Naive B cell (primary cell): ENCODE results near the gene SULT1B1. TPM values are rescaled to one million over a fixed set of nuclear protein-coding genes. Genes with fewer than 3 reads are reported as not detected.

Experiments used
- ATAC-seq, 2 donors: fragments of 150-1000 bp; cut with Tn5 transposase; 2 replicates each; pipeline ENCODE4 v1.10.0; 2021; ENCODE audit warnings: low read depth in 2 of 2, mild to moderate bottlenecking in 2 of 2, moderate library complexity in 2 of 2
- DNase-seq: peaks from one replicate; pipeline ENCODE4 v3.0.0; 2022
- H3K27ac Mint-ChIP-seq, 6 donors: one replicate each; pipeline ENCODE4 v1.8.0; 2020 to 2022; ENCODE audit warnings: mild to moderate bottlenecking in 6 of 6, mixed read lengths in 6 of 6, moderate library complexity in 5 of 6, inconsistent platforms in 2 of 6
- H3K27me3 Mint-ChIP-seq, 3 donors: one replicate each; pipeline ENCODE4 v1.8.0; 2021 to 2022; ENCODE audit warnings: mixed read lengths in 3 of 3, mild to moderate bottlenecking in 1 of 3
- H3K36me3 Mint-ChIP-seq, 2 donors: one replicate each; pipeline ENCODE4 v1.8.0; 2020 to 2022; ENCODE audit warnings: mixed read lengths in 2 of 2, inconsistent platforms in 1 of 2, mild to moderate bottlenecking in 1 of 2
- H3K4me1 Mint-ChIP-seq, 3 donors: one replicate each; pipeline ENCODE4 v1.8.0; 2020 to 2022; ENCODE audit warnings: mixed read lengths in 3 of 3, inconsistent platforms in 1 of 3, mild to moderate bottlenecking in 1 of 3, moderate library complexity in 1 of 3
- H3K4me3 Mint-ChIP-seq, 8 donors: one replicate each; pipeline ENCODE4 v1.8.0; 2020 to 2022; ENCODE audit warnings: mild to moderate bottlenecking in 8 of 8, mixed read lengths in 8 of 8, moderate library complexity in 8 of 8, inconsistent platforms in 2 of 8
- H3K9me3 Mint-ChIP-seq, 7 donors: one replicate each; pipeline ENCODE4 v1.8.0; 2020 to 2022; ENCODE audit warnings: mixed read lengths in 7 of 7, mild to moderate bottlenecking in 5 of 7, inconsistent platforms in 2 of 7, moderate library complexity in 1 of 7
- polyA plus RNA-seq, 6 donors: library from polyadenylated mRNA; unstranded; fragments of 300-500 nt; fragmentation: Illumina TruSeq; gene quantifications; one replicate each; pipeline ENCODE4 v1.2.3, GENCODE V29; 2021; ENCODE audit warnings: low read depth in 6 of 6

Gene SULT1B1
- polyA plus RNA-seq, result under 1 TPM in 1 of 6 donors, not detected in 5; 0.62 TPM

- no peak for ATAC-seq
- Mint-ChIP-seq H3K36me3 (no peaks in the 10 kb centered on the region), H3K4me1 (no peaks in the 10 kb centered on the region), H3K27me3 (no peaks in the 10 kb centered on the region), H3K4me3 (peak within 1 kb of the TSS in 2 of 8 donors; percentile 44 to 54), H3K27ac (no peak within 1 kb of the TSS), H3K9me3 (peaks cover 0 to 5% (median 0%) of the 10 kb centered on the region in 7 donors)
- no peak for DNase-seq
Measured at GRCh38 chr4:69760455-69760854, at the start of gene SULT1B1. Gene SULT1B1, minus strand, starts transcription at chr4:69760620. Its CDS starts 5,403 bp downstream, at chr4:69755217.

GRCh38 chr4:69800599-69800998 is 40.2 kb upstream of the SULT1B1 start:
- DNase-seq, result no peak
- no peak overlapping the region for H3K4me3 Mint-ChIP-seq
- no peak for ATAC-seq
- H3K27me3 Mint-ChIP-seq, result no peaks in the 10 kb centered on the region
- peaks cover 0 to 4% (median 0%) of the 10 kb centered on the region in 7 donors for H3K9me3 Mint-ChIP-seq
- H3K4me1 Mint-ChIP-seq, result no peaks in the 10 kb centered on the region
- H3K36me3 Mint-ChIP-seq, result no peaks in the 10 kb centered on the region
- no peak overlapping the region for H3K27ac Mint-ChIP-seq

DNA sequence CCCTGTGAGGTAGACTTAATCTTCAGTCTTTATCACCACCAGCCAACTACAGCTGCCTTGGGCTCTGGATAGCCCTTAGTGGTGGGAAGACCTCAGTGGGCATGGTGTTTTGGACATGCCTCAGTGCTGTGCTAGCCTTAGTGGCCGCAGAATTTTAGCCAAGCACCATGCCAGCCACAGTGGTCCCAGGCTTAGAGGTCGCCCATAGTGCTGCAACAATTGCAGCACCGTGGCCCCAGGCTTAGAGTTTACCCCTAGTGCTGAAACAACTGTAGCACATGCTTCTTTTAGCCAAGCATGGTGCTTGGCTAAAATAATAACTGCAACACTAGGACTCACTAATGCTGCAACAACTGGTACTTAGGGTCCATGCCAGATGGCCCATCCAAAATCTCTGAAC is 38.9 kb upstream of the SULT1B1 start:
- H3K4me1 Mint-ChIP-seq, result no peaks in the 10 kb centered on the region
- H3K27me3 Mint-ChIP-seq, result no peaks in the 10 kb centered on the region
- no peak overlapping the region for H3K27ac Mint-ChIP-seq
- DNase-seq, result no peak
- H3K9me3 Mint-ChIP-seq, result peaks cover 0 to 4% (median 0%) of the 10 kb centered on the region in 7 donors
- H3K4me3 Mint-ChIP-seq, result no peak overlapping the region
- H3K36me3 Mint-ChIP-seq, result no peaks in the 10 kb centered on the region
- ATAC-seq, result no peak

- Mint-ChIP-seq H3K27ac (no peak overlapping the region), H3K27me3 (no peaks in the 10 kb centered on the region), H3K36me3 (no peaks in the 10 kb centered on the region), H3K9me3 (peaks cover 0 to 4% (median 0%) of the 10 kb centered on the region in 7 donors), H3K4me3 (no peak overlapping the region), H3K4me1 (no peaks in the 10 kb centered on the region)
- DNase-seq (no peak), ATAC-seq (no peak)
Measured at GRCh38 chr4:69793732-69794131, 33.3 kb upstream of the SULT1B1 start.

- Mint-ChIP-seq H3K36me3 (no peaks in the 10 kb centered on the region), H3K27me3 (no peaks in the 10 kb centered on the region), H3K27ac (no peak overlapping the region), H3K4me1 (no peaks in the 10 kb centered on the region), H3K4me3 (no peak overlapping the region), H3K9me3 (peaks cover 0 to 15% (median 0%) of the 10 kb centered on the region in 7 donors)
- DNase-seq (no peak), ATAC-seq (no peak)
Measured at GRCh38 chr4:69787879-69788278, 27.5 kb upstream of the SULT1B1 start.

DNA sequence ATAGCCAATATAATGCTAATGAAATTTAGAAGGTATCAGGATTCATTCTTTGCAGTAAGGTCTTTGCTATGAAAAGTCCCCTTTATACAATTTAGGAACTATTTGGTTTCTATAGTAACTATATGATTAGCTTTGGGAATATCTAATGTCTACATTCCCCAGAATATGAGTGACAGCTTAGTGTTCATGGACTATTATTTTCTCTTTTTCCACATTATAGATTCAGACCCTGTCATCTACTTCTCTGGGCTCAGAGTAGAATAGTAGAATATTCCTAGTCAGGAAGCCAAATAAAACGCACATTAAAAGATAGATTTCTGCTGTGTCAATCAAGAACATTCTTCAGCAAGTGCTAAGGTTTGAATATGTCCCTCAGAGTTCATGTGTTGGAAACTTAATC is 26.1 kb upstream of the SULT1B1 start:
- DNase-seq (no peak), ATAC-seq (no peak)
- Mint-ChIP-seq H3K27me3 (no peaks in the 10 kb centered on the region), H3K36me3 (no peaks in the 10 kb centered on the region), H3K4me3 (no peak overlapping the region), H3K27ac (no peak overlapping the region), H3K4me1 (no peaks in the 10 kb centered on the region), H3K9me3 (peaks cover 0 to 15% (median 2%) of the 10 kb centered on the region in 7 donors)

DNA sequence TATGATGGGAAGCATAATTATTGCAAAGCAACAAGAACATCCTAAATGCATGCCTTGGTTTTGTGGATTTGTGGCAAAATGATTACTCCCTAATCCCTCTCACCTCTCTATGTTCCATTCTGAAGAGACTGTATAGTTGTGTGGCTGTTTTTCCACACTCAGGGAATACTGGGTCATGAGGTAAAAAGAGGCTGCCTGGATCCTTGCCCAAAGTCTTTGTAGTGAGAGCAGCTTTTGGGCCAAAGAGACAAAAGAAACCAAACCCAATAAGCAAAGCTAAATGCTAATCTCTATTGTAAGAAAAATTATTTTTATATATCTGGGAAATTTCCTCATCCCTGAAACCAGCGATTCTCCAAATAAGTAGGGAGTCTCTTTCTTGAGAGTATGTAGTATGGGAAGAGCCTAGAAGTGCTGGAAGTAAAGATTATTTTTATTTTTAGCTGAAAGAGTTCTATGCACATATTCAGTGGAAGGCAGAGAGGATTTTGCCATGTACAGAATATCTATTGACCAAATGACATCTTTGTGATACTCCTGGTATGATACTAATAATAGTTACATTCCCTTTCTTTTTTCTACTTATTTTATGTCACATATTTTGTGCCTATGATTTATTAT is 24.9 kb upstream of the SULT1B1 start:
- peaks cover 0 to 15% (median 2%) of the 10 kb centered on the region in 7 donors for H3K9me3 Mint-ChIP-seq
- H3K27me3 Mint-ChIP-seq, result no peaks in the 10 kb centered on the region
- no peak for ATAC-seq
- H3K27ac Mint-ChIP-seq, result no peak overlapping the region
- no peaks in the 10 kb centered on the region for H3K36me3 Mint-ChIP-seq
- no peak for DNase-seq
- H3K4me3 Mint-ChIP-seq, result no peak overlapping the region
- H3K4me1 Mint-ChIP-seq, result no peaks in the 10 kb centered on the region

DNA sequence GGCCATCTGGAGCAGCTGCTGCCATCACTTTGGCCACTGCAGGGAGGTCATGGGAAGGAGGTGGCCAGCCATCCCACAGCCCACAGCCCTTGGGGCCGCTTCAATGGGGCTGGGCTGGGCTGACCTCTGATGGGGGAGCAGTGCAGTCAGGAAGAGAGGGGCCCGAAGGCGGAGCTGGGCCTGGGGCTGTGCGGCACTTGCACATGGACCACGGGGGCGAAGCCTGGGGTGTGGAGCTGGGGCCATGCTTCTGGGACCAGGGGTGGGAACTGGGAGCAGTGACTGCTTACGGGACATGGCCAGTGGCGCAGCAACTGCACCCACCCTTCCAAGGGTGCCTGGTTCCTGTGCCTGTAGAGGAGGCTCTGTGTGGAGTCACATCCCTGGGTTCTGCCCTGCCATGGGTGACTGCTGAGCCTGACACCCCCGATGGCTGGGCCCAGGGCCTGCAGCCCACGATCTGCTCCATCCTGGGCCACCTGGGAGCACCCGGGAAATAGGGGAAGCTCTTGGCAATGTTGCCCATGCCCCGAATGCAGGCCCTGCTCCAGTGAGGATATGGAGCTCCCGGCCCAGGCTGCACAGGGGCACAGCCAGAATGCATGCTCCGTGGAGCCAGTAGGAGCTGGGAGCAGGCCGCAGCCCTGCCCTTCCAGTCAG is 22.4 kb upstream of the SULT1B1 start:
- no peak overlapping the region for H3K27ac Mint-ChIP-seq
- DNase-seq, result no peak
- no peaks in the 10 kb centered on the region for H3K4me1 Mint-ChIP-seq
- H3K9me3 Mint-ChIP-seq, result peaks cover 0 to 15% (median 2%) of the 10 kb centered on the region in 7 donors
- ATAC-seq, result no peak
- no peak overlapping the region for H3K4me3 Mint-ChIP-seq
- no peaks in the 10 kb centered on the region for H3K36me3 Mint-ChIP-seq
- no peaks in the 10 kb centered on the region for H3K27me3 Mint-ChIP-seq

DNA sequence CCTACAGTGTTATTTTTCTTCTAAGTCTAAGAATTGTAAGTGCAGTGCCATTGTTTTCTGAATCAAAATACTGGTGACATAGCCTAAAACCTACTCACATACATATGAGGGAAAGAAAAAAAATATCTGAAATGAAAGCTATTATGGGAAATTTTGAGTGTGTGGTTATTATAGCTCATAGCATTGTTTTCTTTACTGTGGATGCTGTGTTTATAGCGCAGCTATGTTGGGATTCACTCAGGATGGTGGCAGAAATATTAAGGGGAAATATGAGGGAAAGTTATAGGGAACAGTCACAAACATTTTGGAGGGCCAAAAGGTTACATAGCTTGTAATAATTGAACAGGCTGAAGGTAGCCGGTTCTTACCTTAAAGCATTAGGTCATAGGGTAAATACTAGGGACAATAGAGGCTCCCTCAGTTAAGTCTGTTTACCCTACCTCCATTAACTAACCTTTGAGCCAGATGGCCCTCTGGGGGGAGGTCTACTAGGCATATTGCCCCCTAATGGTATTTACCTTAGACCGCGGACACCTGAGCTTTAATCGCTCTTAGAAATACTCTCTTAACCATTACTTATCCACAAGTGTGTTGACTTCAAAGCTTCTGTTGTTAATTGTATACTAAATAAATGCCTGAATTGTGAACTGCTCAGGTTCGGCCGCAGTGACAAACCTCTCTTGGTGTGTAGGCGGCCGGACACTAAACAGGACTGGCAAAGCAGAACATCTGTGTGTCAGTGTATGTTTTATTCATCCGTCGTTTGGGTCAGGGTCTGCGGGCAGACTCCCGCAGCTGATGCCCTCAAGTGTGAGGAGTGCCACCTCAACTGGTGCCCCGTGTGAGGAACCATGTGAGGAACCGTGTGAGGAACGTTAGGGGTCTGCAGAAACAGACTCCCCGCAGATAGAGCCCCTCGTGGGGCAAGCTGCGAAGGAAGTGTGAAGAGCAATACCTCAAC is 21.3 kb upstream of the SULT1B1 start:
- Mint-ChIP-seq H3K9me3 (peaks cover 0 to 15% (median 2%) of the 10 kb centered on the region in 7 donors), H3K27me3 (no peaks in the 10 kb centered on the region), H3K4me1 (no peaks in the 10 kb centered on the region), H3K4me3 (no peak overlapping the region), H3K36me3 (no peaks in the 10 kb centered on the region), H3K27ac (no peak overlapping the region)
- ATAC-seq (no peak), DNase-seq (no peak)

DNA sequence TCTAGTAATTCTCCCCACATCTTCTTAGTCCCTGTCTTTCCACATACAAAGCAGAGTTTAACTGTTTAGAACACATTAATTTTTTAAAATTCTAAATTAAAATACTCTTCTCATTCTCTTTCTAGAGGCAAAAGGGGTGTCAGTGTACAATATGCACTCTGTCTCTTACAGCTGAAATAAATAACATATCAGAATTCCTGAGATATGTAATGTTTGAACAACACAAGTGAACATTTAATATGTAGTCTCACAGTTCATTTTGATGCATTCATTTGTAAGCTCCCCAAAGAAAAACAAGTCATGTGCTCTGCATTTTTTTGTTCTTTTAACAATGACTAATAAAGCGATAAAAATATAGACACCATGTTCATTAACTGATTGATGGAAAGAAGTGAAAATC is 19.7 kb upstream of the SULT1B1 start:
- no peak overlapping the region for H3K4me3 Mint-ChIP-seq
- H3K9me3 Mint-ChIP-seq, result peaks cover 0 to 15% (median 2%) of the 10 kb centered on the region in 7 donors
- no peak overlapping the region for H3K27ac Mint-ChIP-seq
- no peak for ATAC-seq
- DNase-seq, result no peak
- no peaks in the 10 kb centered on the region for H3K4me1 Mint-ChIP-seq
- H3K27me3 Mint-ChIP-seq, result no peaks in the 10 kb centered on the region
- H3K36me3 Mint-ChIP-seq, result no peaks in the 10 kb centered on the region

- Mint-ChIP-seq H3K36me3 (no peaks in the 10 kb centered on the region), H3K9me3 (peaks cover 0 to 2% (median 0%) of the 10 kb centered on the region in 7 donors), H3K4me1 (no peaks in the 10 kb centered on the region)
Measured at GRCh38 chr4:69776696-69777095, 16.3 kb upstream of the SULT1B1 start.

DNA sequence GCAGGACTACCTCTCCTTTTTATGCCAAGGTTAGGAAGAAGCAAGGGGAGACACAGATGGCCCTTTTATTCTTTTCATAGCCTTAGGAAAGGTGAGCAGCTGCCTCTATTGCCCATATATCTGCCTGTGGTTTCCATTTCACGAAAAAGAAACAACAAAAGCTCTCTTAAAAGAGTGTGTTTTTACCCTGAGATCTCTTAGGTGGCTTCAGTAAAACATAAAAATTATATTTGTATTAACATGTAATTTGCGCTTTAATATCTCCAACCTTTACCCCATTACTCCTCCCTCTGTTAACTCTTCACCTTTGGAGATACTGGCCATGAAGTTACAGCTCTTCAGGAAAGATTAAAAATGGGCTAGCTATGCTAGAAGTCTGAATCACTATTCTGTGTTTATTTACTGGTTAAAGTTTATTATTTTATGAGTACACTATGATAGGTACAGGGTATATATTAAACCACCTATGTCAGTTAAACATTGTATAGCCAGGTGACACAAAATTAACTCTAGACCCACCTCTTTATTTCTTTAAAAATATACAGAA is 15.0 kb upstream of the SULT1B1 start:
- DNase-seq (no peak), ATAC-seq (no peak)
- no peak overlapping the region for H3K4me3 Mint-ChIP-seq
- H3K9me3 Mint-ChIP-seq, result peaks cover 0 to 2% (median 0%) of the 10 kb centered on the region in 7 donors
- H3K4me1 Mint-ChIP-seq, result no peaks in the 10 kb centered on the region
- H3K27ac Mint-ChIP-seq, result no peak overlapping the region
- no peaks in the 10 kb centered on the region for H3K27me3 Mint-ChIP-seq
- H3K36me3 Mint-ChIP-seq, result no peaks in the 10 kb centered on the region

More at GRCh38 chr4:69776696-69777095, 16.3 kb upstream of the SULT1B1 start:
- DNase-seq (no peak), ATAC-seq (no peak)
- Mint-ChIP-seq H3K4me3 (no peak overlapping the region), H3K27ac (no peak overlapping the region), H3K27me3 (no peaks in the 10 kb centered on the region)

GRCh38 chr4:69773484-69773883 is 13.1 kb upstream of the SULT1B1 start:
- H3K9me3 Mint-ChIP-seq, result peaks cover 0 to 2% (median 0%) of the 10 kb centered on the region in 7 donors
- no peak overlapping the region for H3K27ac Mint-ChIP-seq
- H3K4me3 Mint-ChIP-seq, result no peak overlapping the region
- no peaks in the 10 kb centered on the region for H3K36me3 Mint-ChIP-seq
- no peaks in the 10 kb centered on the region for H3K27me3 Mint-ChIP-seq
- ATAC-seq (no peak), DNase-seq (no peak)
- H3K4me1 Mint-ChIP-seq, result no peaks in the 10 kb centered on the region
